ENCODE results near the gene SRP68. TPM values are rescaled to one million over a fixed set of nuclear protein-coding genes. Genes with fewer than 3 reads are reported as not detected.

SRP68 gene
- total RNA-seq, 4 donors from 2014 or later: 32.2 to 43.4 (median 32.6) TPM

- TF ChIP-seq CTCF (IDR thresholded peaks at IDR 0.05): no peak
- TF ChIP-seq POLR2A (IDR thresholded peaks at IDR 0.05): no peak
- H3K27ac ChIP-seq: no peak overlapping the region
These were observed 39.6 kb upstream of the SRP68 start for GRCh38 chr17:76111956-76112355.

DNA sequence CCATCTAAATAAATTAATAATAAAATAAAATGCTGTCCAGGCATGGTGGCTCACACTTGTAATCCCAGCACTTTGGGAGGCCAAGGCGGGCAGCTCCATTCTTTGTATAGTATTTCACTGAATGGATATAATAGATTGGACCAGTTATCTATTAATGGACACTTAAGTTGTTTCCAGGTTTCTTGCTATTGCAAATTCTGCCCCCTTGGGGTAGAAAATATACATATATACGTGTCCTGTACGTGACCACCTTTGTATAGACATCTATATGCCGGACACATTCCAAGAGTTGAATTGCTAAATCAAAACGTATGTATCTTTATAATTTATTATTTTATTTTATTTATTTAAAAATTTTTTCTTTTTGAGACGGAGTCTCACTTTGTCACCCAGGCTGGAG lies 35.2 kb upstream of the SRP68 start:
- TF ChIP-seq POLR2A (IDR thresholded peaks at IDR 0.05) (no peak), CTCF (IDR thresholded peaks at IDR 0.05) (peak in 3 of 6 experiments; percentile 12 to 27 (median 18))
- Histone ChIP-seq H3K4me1 (peaks cover 0 to 11% (median 0%) of the 10 kb centered on the region in 4 donors), H3K36me3 (no peaks in the 10 kb centered on the region), H3K9me3 (no peaks in the 10 kb centered on the region), H3K27ac (no peak overlapping the region), H3K27me3 (no peaks in the 10 kb centered on the region), H3K4me3 (no peak overlapping the region)
- DNase-seq: no peak

More at GRCh38 chr17:76111956-76112355, 39.6 kb upstream of the SRP68 start:
- DNase-seq: no peak
- H3K27me3 ChIP-seq: no peaks in the 10 kb centered on the region
- H3K4me3 ChIP-seq: no peak overlapping the region
- no peaks in the 10 kb centered on the region for H3K4me1 ChIP-seq
- H3K9me3 ChIP-seq: no peaks in the 10 kb centered on the region
- H3K36me3 ChIP-seq: no peaks in the 10 kb centered on the region

- peaks cover 0 to 19% (median 0%) of the 10 kb centered on the region in 4 donors for H3K4me1 ChIP-seq
- TF ChIP-seq CTCF (IDR thresholded peaks at IDR 0.05) (no peak), POLR2A (IDR thresholded peaks at IDR 0.05) (no peak)
- H3K27ac ChIP-seq: peak overlapping the region in 1 of 4 donors; percentile 6
- H3K9me3 ChIP-seq: no peaks in the 10 kb centered on the region
- no peak overlapping the region for H3K4me3 ChIP-seq
- H3K36me3 ChIP-seq: peaks cover 0 to 6% (median 0%) of the 10 kb centered on the region in 3 donors
- no peak for DNase-seq
- no peaks in the 10 kb centered on the region for H3K27me3 ChIP-seq
These were observed 34.4 kb upstream of the SRP68 start for GRCh38 chr17:76106703-76107102.

DNA sequence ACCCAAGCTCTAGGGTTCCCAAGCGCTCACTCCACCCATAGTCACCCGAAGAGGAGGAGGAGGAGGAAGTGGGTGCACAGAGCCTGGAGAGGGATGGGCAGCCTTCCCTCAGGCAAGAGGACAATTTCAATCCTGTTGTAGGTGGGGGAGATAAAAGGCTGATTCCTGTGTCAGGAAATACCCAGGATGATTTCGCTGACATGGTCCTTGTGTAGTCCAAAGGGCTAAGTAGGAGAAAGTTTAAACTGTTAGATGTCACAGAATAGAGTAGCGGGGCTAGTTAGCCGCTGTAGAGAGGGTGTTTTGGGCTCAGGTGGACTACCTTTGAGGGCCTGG lies 32.5 kb upstream of the SRP68 start:
- H3K36me3 ChIP-seq: peaks cover 0 to 23% (median 0%) of the 10 kb centered on the region in 3 donors
- peaks cover 0 to 19% (median 0%) of the 10 kb centered on the region in 4 donors for H3K4me1 ChIP-seq
- no peak for DNase-seq
- TF ChIP-seq POLR2A (IDR thresholded peaks at IDR 0.05) (no peak), CTCF (IDR thresholded peaks at IDR 0.05) (no peak)
- H3K27ac ChIP-seq: no peak overlapping the region
- H3K9me3 ChIP-seq: no peaks in the 10 kb centered on the region
- no peaks in the 10 kb centered on the region for H3K27me3 ChIP-seq
- no peak overlapping the region for H3K4me3 ChIP-seq

DNA sequence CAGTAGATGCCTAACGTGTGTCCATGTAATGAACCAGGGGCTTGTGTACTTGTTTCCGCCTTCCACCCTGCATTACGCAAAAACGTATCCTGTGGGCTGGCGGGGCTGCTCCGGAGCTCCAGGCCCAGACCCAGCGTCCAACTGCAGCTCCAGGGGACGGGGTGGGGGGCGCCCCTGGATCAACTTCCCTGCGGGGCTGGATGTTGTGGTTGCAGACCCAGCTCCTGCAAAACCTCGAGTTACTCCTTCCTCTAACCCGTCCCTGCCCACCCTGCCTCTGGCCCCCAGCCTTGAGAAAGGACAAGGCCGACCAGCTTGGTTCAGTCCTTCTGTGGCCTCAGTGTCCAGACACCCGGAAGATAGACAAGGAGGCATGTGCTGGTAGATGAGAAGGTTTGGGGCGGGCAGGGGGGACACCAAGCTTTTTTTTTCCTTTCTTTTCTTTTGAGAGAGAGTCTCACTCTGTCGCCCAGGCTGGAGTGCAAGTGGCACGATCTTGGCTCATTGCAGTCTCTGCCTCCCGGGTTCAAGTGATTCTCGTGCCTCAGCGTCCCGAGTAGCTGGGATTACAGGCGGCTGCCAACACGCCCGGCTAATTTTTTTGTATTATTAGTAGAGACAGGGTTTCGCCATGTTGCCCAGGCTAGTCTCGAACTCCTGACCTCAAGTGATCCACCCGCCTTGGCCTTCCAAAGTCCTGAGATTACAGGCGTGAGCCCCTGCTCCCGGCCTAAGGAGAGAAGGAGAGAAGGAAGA lies 32.0 kb upstream of the SRP68 start:
- TF ChIP-seq POLR2A (IDR thresholded peaks at IDR 0.05) (no peak), CTCF (IDR thresholded peaks at IDR 0.05) (no peak)
- H3K27me3 ChIP-seq: no peaks in the 10 kb centered on the region
- peaks cover 0 to 19% (median 0%) of the 10 kb centered on the region in 4 donors for H3K4me1 ChIP-seq
- H3K9me3 ChIP-seq: no peaks in the 10 kb centered on the region
- H3K27ac ChIP-seq: peak overlapping the region; percentile 72 to 83 (median 78)
- H3K36me3 ChIP-seq: peaks cover 0 to 29% (median 0%) of the 10 kb centered on the region in 3 donors
- peak overlapping the region; percentile 58 to 96 (median 90) for H3K4me3 ChIP-seq
- DNase-seq: no peak

All from Peyer's patch (tissue), 4 donors.